Upper lobe of left lung (tissue), 6 donors: ENCODE measurements around the gene ADD1. TPM values are rescaled to one million over a fixed set of nuclear protein-coding genes. Genes with fewer than 3 reads are reported as not detected.
A peak's percentile ranks its signal among the peaks of the same experiment; 100 is the strongest.

Experiments
- ATAC-seq, 2 donors: fragments of 200-7000 bp; cut with Tn5 transposase; one replicate each; pipeline ENCODE4 v1.9.1; 2022; ENCODE audit warnings: mild to moderate bottlenecking in 2 of 2, moderate library complexity in 2 of 2; ENCODE audit not compliant: low FRiP score in 2 of 2
- DNase-seq, 2 donors: peaks; one replicate each; pipeline ENCODE4 v3.0.0-alpha.2; 2019 to 2020
- H3K27ac ChIP-seq, 4 donors: fragments of 200-600 bp; sonication (generic); one replicate each; pipeline ENCODE4 v1.5.1; 2016 to 2019
- H3K27me3 ChIP-seq, 4 donors: fragments of 200-600 bp; sonication (generic); one replicate each; pipeline ENCODE4 v1.5.1; 2017 to 2019
- H3K36me3 ChIP-seq, 4 donors: fragments of 200-600 bp; sonication (generic); one replicate each; pipeline ENCODE4 v1.5.1; 2016 to 2019
- H3K4me1 ChIP-seq, 4 donors: fragments of 200-600 bp; sonication (generic); one replicate each; pipeline ENCODE4 v1.5.1; 2018 to 2019
- H3K4me3 ChIP-seq, 4 donors: fragments of 200-600 bp; sonication (generic); one replicate each; pipeline ENCODE4 v1.5.1; 2017 to 2019; ENCODE audit warnings: mild to moderate bottlenecking in 2 of 4, moderate library complexity in 1 of 4
- H3K9me3 ChIP-seq, 4 donors: fragments of 200-600 bp; sonication (generic); one replicate each; pipeline ENCODE4 v1.5.1; 2018 to 2019
- EP300 ChIP-seq, 4 donors: sonication (generic); formaldehyde crosslinking; IDR thresholded peaks; one replicate each; pipeline ENCODE4 v1.5.1; 2017; ENCODE audit warnings: antibody characterized with exemption in 4 of 4, control low read depth in 2 of 4
- POLR2A ChIP-seq, 4 donors: fragments of 450-650 bp; IDR thresholded peaks; one replicate each; pipeline ENCODE4 v1.5.1; 2016 to 2017; ENCODE audit warnings: antibody characterized with exemption in 4 of 4, mild to moderate bottlenecking in 2 of 4
- POLR2AphosphoS5 ChIP-seq, 2 donors: sonication (generic); formaldehyde crosslinking; IDR thresholded peaks; one replicate each; pipeline ENCODE4 v1.5.1; 2017; ENCODE audit warnings: antibody characterized with exemption in 2 of 2
- WGBS, 2 donors: methylation state at CpG; one replicate each; pipeline ENCODE4 v1.1.5; 2017 to 2018; 5-methylcytosine and 5-hydroxymethylcytosine counted together
- total RNA-seq, 6 donors: library from RNA; depleted of rRNA in 4 of 6; stranded (reverse); fragments of >200 nt in 4 of 6; gene quantifications; one replicate each; pipeline versions ENCODE4 v1.1.0 to v1.2.1, GENCODE V29; 2016 to 2021
- TF ChIP-seq, protein P1 (sequence below), 6 experiments: fragments of 450-650 bp in 4 of 6; fragments of 200-600 bp in 2 of 6; sonication (generic) in 2 of 6; IDR thresholded peaks; one replicate each; pipeline ENCODE4 v1.5.1; 2016 to 2019; ENCODE audit warnings: antibody characterized with exemption in 6 of 6
- donor health status: DM: no; HTN: no; CAD: no; lungs with moderate emphysema.
- donor health status: DM: no; HTN: yes; CAD: no; lungs with severe emphysema.

The ADD1 gene
- total RNA-seq, 6 donors from 2014 or later: 184 to 651 (median 290) TPM

DNA sequence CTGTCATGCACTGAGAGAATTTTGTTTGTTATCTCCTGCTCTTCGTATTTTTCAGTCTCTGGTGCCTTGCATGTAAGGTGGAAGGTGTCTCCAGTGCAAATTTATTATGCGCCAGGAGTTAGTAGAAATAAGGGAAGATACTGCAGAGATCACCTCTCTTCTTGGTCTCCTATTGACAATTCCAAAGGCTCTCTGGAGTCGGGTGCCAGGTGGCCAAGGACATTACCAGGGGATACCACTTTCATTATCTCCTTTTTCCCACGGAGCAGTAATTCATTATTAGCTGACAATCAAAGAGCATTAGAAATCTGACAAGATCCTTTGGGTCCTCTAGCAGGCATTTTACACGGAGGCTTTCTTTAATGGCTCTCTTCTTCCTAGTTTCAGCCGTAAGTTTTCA is 26.0 kb downstream of the ADD1 start:
- DNase-seq: no peak
- Histone ChIP-seq H3K36me3 (no peaks in the 10 kb centered on the region), H3K27ac (peak overlapping the region; percentile 75 to 88 (median 80)), H3K4me3 (peak overlapping the region in 2 of 4 donors; percentile 38 to 42), H3K27me3 (no peaks in the 10 kb centered on the region), H3K9me3 (no peaks in the 10 kb centered on the region), H3K4me1 (peaks cover 79 to 97% (median 91%) of the 10 kb centered on the region in 4 donors)
- TF ChIP-seq, protein P1, sequence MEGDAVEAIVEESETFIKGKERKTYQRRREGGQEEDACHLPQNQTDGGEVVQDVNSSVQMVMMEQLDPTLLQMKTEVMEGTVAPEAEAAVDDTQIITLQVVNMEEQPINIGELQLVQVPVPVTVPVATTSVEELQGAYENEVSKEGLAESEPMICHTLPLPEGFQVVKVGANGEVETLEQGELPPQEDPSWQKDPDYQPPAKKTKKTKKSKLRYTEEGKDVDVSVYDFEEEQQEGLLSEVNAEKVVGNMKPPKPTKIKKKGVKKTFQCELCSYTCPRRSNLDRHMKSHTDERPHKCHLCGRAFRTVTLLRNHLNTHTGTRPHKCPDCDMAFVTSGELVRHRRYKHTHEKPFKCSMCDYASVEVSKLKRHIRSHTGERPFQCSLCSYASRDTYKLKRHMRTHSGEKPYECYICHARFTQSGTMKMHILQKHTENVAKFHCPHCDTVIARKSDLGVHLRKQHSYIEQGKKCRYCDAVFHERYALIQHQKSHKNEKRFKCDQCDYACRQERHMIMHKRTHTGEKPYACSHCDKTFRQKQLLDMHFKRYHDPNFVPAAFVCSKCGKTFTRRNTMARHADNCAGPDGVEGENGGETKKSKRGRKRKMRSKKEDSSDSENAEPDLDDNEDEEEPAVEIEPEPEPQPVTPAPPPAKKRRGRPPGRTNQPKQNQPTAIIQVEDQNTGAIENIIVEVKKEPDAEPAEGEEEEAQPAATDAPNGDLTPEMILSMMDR (IDR thresholded peaks at IDR 0.05): no peak
- no peak for TF ChIP-seq EP300 (IDR thresholded peaks at IDR 0.05)
- TF ChIP-seq POLR2AphosphoS5 (IDR thresholded peaks at IDR 0.05): no peak
- TF ChIP-seq POLR2A (IDR thresholded peaks at IDR 0.05): no peak
- 60 to 61% methylated on average over 6 of the region's 6 CpGs for WGBS, 2 donors
- ATAC-seq: no peak

DNA sequence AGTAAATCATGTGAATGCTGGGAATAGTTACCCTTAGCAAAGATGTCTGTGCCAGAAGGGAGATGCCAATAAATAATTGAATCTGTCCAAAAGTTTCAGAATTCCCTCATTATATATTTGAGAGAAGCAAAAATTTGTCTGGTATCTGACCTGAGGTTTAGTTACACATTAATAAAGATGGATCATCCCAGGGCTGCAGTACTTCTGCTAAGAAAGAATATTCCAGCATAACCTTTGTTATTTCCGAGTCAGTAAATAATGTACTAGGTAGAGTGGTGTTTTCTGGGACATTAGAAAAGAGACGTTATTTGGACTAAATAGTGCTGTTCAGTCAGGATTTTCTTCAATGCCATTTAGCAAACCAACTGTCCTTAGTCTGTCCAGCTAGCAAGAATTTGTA is 26.4 kb downstream of the ADD1 start:
- Histone ChIP-seq H3K4me1 (peaks cover 80 to 97% (median 92%) of the 10 kb centered on the region in 4 donors), H3K4me3 (peak overlapping the region in 1 of 4 donors; percentile 38), H3K27ac (peak overlapping the region in 3 of 4 donors; percentile 79 to 88 (median 82)), H3K9me3 (no peaks in the 10 kb centered on the region), H3K36me3 (no peaks in the 10 kb centered on the region), H3K27me3 (no peaks in the 10 kb centered on the region)
- WGBS, 2 donors: 51 to 53% methylated on average over 2 of the region's 2 CpGs
- no peak for ATAC-seq
- DNase-seq: no peak
- TF ChIP-seq POLR2A (IDR thresholded peaks at IDR 0.05) (no peak), POLR2AphosphoS5 (IDR thresholded peaks at IDR 0.05) (no peak), EP300 (IDR thresholded peaks at IDR 0.05) (no peak)
- TF ChIP-seq, protein P1 (IDR thresholded peaks at IDR 0.05): no peak

DNA sequence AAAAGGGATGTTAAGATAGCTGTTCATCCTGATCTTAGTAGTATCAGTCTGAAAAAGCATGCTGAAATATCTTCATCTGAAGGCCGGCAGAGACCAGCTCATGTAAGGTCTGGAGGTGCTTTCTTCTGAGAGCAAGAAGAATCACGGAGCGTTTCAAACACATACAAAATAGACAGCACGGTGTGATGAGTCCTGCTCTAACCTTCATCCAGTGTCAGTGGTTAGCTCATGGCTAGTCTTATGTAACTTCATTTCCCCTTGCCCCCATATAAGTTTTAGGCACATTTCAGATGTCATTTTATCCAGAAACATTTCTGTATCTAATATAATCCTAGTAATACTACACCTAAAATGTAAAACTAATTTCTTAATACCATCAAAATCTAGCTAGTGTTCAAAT is 27.8 kb downstream of the ADD1 start:
- no peak for DNase-seq
- WGBS, 2 donors: 69 to 75% methylated on average over 4 of the region's 4 CpGs

DNA sequence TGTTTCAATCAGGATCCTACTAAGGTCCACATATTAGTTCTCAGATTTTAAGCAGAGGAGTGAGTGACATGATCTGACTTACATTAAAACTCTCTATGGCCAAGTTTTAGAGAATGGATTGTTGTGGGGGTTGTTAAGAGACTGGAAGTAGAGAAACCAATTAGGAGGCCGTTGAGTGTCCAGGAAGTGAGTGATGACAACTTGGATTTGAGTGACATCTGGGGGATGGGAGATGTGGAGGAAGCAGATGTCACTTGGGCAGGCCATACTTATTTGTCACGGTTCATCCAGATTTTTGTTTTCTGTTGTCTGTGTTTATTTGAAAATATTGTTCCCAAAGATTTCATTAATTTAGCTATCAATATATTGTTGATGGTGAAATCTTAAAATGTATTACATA is 28.3 kb downstream of the ADD1 start:
- no peak for ATAC-seq
- WGBS, 2 donors: 28 to 29% methylated on average over 2 of the region's 2 CpGs
- Histone ChIP-seq H3K27ac (peak overlapping the region; percentile 2 to 88 (median 57)), H3K36me3 (peaks cover 0 to 13% (median 0%) of the 10 kb centered on the region in 4 donors), H3K4me3 (no peak overlapping the region), H3K9me3 (no peaks in the 10 kb centered on the region), H3K27me3 (no peaks in the 10 kb centered on the region), H3K4me1 (peaks cover 63 to 84% (median 79%) of the 10 kb centered on the region in 4 donors)
- no peak for DNase-seq
- TF ChIP-seq EP300 (IDR thresholded peaks at IDR 0.05) (no peak), POLR2A (IDR thresholded peaks at IDR 0.05) (no peak), POLR2AphosphoS5 (IDR thresholded peaks at IDR 0.05) (no peak)
- TF ChIP-seq, protein P1 (IDR thresholded peaks at IDR 0.05): no peak

More for the DNA sequence above, 27.8 kb downstream of the ADD1 start:
- Histone ChIP-seq H3K9me3 (no peaks in the 10 kb centered on the region), H3K4me3 (no peak overlapping the region), H3K27me3 (no peaks in the 10 kb centered on the region), H3K27ac (peak overlapping the region; percentile 2 to 88 (median 57)), H3K4me1 (peaks cover 67 to 89% (median 83%) of the 10 kb centered on the region in 4 donors), H3K36me3 (peaks cover 0 to 10% (median 0%) of the 10 kb centered on the region in 4 donors)
- no peak for TF ChIP-seq EP300 (IDR thresholded peaks at IDR 0.05)
- TF ChIP-seq POLR2AphosphoS5 (IDR thresholded peaks at IDR 0.05): no peak
- TF ChIP-seq, protein P1 (IDR thresholded peaks at IDR 0.05): no peak
- TF ChIP-seq POLR2A (IDR thresholded peaks at IDR 0.05): no peak
- ATAC-seq: no peak

DNA sequence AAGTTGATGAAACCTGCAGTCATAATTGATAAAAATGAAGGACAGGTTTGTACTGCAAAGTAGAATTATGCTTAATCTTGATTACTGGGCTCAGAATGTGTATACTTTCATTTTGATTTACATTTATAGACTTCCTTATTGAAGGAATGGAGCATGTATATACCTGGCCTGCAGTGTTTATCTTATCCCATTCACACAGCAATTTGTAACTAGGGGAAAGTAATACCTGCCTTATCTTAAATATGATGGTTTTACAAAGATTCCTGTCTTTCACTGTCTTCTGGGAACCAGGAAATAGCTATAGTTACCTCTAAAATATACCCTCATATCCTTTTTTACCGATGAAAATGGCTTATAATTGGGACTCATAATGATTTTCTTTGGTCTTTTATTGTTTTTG is 29.7 kb downstream of the ADD1 start:
- WGBS, 2 donors: 68 to 72% methylated on average over 1 of the region's 1 CpG
- peak overlapping the region; percentile 2 to 88 (median 66) for H3K27ac ChIP-seq
- no peak for ATAC-seq

More for the DNA sequence above, 29.7 kb downstream of the ADD1 start:
- H3K36me3 ChIP-seq: peaks cover 0 to 22% (median 3%) of the 10 kb centered on the region in 4 donors
- no peaks in the 10 kb centered on the region for H3K9me3 ChIP-seq
- no peaks in the 10 kb centered on the region for H3K27me3 ChIP-seq
- DNase-seq: no peak
- TF ChIP-seq EP300 (IDR thresholded peaks at IDR 0.05) (no peak), POLR2AphosphoS5 (IDR thresholded peaks at IDR 0.05) (no peak), POLR2A (IDR thresholded peaks at IDR 0.05) (no peak)
- TF ChIP-seq, protein P1 (IDR thresholded peaks at IDR 0.05): no peak
- peaks cover 60 to 73% (median 70%) of the 10 kb centered on the region in 4 donors for H3K4me1 ChIP-seq
- no peak overlapping the region for H3K4me3 ChIP-seq
